KBM-7 (cell line): ENCODE measurements around the gene JARID2.

Experiments used
- DNase-seq: peaks from one replicate; pipeline ENCODE4 v3.0.0-alpha.2; 2015
- in situ Hi-C: fragments of 300-500 bp; cut with MboI; formaldehyde crosslinking; loops from 2 replicates; pipeline ENCODE4 v1.14.3; 2020; ENCODE audit warnings: low sequenced_read_pairs, low pct_unique_long_range_greater_than_20kb, mixed read lengths

The JARID2 gene

DNA sequence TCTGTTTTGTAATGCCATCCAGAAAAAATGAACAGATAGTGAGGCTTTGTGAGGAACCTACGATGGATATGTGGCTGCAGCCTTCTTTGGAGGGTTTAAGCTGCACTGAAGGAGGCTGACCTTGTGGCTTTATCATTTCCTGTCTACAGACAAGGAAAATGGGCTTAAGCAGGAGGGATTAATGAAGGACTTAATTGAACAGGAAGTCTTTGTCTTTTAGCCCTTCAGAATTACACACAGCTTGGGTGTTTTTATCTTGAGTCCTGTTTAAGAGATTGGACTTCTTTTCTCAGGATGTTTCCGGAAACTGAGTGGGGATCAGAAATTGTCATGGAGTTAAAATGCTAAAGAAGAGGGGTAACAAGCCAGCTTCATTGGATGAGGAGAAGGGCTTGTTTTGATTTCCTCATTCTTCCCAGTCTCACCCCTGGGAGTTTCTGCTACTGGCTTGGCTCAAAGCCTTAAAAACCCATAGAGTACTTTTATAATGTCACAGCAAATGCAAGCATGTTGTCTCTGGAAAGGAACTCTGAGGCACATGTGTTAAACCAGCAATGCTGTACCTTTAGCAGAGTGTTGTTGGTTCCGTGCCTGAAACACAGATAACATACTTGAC, 193.6 kb downstream of the JARID2 start:
- no peak for DNase-seq
- in situ Hi-C loops, result no loop called here

DNA sequence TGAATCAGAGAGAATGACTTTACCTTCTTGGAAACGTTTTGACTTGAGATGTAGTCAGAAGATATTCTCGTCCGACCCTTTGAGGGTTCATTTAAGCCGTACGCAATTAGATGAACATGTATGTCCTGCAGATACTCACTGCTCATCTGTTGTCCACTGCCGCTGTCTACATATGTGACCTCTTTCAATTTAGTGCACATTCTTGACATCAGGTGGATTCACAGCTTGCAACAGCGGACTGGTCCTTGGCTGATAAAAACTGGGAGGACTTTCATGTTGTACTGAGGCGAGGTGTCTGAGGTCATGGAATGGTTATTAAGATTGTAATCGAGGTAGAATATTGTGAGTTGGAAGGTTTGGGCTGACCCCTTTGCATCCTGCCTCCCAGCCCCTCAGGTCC, 194.2 kb downstream of the JARID2 start:
- DNase-seq, result no peak
- in situ Hi-C loops, result no loop called here

DNA sequence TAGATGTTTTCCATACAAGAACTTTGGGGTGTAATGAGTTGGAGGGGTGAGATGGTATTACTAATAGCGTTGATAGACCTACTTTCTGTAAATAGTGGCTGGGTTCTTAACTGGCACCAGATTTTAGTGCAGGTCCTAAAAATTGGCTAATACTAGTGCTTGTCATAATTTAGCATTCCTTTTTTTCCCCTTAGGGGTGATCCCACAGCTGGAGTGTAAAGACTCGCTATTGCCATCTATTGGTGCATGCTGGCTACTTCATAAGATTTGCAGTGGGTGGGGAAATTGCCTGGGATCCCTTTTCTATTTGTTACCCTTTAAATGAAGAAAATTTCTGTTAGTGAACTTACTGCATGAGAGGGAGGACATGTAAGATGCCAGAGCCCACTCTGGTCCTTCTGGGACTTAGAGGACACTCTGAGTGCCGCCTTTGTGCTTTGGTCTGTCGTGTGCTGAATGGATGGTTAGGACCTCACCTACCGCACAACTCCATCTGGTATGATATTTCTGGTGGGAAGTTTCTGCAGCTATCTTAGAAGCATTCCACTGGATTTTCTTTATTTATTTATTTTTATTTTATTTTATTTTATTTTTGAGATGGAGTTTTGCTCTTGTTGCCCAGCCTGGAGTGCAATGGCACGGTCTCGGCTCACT, 195.5 kb downstream of the JARID2 start:
- in situ Hi-C loops, result no loop called here
- DNase-seq, result peak; percentile 80

DNA sequence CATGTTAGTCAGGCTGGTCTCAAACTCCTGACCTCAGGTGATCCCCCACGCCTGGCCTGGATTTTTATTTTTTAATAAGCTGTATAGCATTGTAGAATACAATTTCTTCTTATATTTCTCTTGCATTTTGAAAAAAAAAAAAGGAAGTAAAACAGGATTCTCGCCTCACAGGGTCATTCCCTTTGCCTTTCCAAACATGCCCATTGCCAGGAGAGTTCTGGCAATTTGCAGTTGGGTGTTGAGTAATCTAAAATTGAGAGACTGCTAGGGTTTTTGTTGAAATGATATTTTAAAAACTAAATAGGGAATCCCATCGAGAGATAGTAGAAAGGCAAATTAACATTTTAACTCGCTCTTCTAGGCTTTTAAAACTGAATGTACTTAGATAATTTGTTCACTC, 196.1 kb downstream of the JARID2 start:
- no peak for DNase-seq
- in situ Hi-C loops, result no loop called here

DNA sequence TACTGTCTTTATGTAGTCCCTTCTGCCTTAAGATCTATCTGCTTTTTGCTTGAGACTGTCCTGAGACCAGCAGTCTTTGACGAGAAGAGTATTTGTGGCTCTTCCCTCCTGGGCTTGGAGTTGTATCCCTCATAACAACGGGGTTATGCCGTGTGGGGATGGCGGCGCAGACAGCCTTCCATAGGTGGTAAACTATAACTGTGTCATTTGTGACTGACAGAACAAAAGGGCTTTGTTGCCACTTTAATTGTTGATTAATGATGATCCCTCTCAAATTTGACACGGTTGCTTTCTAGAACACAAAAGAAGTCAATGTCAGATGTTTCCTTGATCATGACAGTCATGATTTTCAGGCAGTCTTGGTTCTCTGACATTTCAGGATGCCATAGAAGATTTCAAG, 196.6 kb downstream of the JARID2 start:
- in situ Hi-C loops, result no loop called here
- DNase-seq, result no peak

DNA sequence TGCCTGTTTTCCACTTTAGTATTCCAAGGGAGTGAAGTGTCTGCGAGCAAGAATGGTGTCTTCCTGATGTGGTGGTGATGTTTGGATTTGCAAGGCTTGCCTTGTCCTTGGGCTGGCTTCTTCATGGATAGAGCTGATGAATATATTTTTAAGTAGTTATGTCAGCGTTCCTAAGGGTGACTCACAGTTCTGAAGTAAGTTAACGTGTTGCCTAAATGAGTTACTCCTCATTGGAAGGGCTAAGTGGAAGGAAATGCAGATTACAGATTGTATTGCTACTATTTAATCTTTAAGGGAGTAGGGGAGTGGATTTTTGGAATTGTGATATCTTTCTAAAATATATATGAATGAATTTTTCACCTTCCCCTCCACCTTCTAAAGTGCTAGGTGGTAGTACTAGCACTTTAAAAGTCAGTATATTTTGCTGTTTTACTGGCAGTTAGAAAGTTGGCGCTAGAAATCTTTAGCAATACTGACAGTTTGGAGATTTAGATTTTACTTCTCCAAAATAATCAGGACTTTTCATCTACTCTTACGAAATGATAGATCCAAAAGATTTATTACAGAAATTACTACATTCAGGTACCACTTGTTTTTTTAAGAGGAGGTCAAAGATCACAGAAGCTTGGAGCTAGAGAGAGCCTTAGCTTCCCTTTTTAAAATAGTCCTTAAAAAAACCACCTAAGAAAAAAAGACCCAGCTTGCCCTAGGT, 197.4 kb downstream of the JARID2 start:
- in situ Hi-C loops, result no loop called here
- no peak for DNase-seq

DNA sequence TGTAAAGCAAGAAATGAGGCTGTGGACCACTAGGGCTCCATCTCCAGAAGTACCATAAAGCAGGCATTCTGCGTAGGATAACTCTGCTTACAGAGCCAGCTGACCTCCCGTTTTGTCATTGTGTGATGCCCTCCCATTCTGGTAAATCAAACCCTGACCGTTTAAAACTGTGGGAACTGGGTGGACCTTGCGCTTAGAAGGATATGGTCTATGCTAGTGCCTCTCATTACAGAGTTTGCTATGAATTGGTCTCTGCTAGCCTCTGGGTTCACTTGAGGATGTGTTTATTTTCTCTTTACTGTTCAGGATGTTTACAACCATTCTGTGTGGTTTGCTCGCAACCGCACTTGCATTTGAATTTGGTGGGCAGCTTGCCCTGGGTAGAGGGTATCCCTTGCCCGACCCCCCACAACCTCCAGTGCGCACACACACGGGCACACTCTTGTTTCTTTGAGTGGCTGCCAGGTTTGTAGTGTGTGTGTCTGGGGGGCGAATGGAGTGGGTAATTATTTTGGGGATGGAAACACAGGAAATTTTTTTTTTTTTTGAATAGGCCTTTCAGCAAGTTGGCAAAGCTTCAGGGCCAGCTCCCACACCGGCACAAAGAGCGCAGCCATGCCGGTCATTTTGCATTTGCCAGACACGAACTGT, 198.3 kb downstream of the JARID2 start:
- in situ Hi-C loops, result no loop called here
- DNase-seq, result no peak

DNA sequence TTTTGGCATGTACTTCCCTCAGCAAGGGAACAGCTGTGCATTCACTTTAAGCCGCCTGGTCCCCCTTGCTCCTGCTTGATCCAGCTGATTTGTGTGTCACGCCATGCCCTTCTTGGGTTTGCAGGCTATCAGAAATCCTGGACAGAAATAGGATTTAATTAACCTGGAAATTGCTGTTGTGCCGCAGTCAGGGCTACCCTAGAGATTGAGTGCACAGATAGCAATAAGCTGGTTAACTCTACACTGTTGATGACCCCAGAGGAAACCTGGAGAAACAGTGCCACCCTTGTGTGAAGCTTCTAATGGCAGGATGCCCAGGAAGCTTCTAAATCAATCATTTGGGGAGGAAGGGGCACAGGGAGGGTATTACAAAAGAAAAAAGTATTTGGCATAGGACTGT, 199.0 kb downstream of the JARID2 start:
- in situ Hi-C loops, result no loop called here
- no peak for DNase-seq

DNA sequence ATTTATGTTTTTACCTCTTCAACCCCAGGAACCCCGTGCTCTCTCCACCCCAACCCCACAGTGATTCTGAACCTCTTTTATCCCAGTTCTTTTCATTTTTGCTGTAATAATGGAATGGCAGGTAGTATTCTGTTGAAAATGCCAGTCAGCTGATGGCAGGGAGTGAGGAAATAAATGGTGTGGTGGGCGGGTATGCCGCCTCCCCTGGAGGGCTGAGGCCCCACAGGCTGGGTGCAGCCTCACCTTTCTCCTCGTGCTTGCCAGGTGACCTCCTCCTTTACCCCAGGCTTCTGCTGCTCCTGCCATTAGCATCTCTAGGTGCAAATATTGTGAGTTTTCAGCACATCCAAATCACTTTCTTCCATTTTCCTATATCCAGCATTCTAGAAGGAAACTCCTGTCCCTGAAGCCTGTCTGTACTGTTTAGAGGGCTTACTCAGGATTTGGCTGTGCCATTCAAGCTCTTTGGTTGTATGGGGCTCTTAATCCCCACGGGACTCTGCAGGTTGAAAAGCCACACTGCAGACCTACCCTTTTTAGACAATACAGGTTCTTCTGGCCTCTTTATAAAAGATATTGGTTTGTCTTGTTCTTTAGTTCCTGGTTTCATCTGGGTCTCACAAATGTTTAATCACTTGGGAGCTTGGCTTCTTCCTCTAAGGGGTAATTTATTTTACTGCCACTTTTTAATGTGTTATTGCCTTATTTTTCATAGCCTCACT, 201.8 kb downstream of the JARID2 start:
- no peak for DNase-seq

DNA sequence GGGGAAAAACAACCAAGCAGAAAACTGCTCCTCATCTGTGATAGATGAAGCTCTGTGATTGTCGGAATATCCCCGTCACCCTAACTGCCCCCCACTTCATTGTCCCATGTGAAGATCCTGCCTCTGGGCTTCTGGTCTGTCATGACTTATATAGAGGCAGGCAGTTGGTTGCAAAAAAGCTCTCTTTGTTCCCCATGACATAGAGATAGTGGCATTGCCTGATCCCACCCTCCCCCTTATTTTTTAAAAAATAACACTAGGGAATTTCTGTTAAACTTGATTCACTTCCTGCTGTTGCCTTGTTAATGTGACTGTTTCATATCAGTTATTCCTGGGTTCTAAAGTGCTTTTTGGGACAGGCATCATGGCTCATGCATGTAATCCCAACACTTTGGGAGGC, 203.1 kb downstream of the JARID2 start:
- in situ Hi-C loops, result no loop called here
- DNase-seq, result no peak

More for the DNA sequence above, 201.8 kb downstream of the JARID2 start:
- in situ Hi-C loops, result no loop called here

DNA sequence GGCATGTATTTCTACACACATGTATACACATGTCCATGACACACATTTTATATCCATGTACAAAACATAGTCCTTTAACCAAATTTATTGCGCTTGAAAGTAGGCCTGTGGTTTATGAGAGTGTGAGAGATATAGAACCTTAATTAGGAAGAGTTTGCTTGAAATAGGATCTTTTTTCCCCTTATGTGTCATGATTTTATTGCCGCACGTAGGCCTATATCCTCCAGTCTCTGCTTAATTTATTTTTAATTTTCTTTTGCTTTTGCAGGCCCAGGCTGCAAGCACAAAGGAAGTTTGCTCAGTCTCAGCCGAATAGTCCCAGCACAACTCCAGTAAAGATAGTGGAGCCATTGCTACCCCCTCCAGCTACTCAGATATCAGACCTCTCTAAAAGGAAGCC, 205.9 kb downstream of the JARID2 start:
- in situ Hi-C loops, result no loop called here
- DNase-seq, result no peak

DNA sequence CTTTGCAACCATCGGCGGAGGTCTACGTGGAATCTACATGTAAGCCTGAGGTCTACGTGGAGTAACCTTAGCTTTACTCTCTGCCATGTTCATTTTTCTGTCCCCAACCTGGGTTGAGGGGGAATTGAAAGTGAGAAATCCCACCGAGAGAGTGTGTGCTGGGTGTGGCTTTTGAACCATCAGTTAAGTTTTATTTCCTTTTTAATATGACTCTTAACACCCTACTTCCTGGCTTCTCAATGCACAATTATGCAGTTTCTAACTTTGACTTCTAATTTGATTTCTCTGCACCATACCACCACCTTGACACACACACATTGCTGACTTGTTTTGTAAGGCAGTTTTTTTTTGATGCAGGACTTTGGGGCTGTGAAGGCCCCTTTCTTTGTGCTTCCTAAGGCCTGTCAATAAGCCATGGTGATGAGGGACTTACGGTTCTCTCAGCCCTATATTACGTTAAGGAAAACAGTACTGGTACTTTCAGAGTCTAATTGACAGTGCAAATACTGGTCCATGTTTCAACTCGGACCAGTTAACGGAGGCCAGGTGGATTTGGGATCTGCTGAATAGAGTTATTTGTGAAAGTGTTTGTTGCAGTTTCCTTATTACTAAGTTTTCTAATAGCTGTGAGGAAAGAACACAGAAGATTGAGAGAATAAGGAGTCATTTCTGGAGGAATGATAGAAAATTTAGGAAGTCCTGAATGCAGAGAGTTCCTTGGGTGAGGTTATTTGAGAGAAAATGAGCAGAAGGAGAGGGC, 206.5 kb downstream of the JARID2 start:
- no peak for DNase-seq
- in situ Hi-C loops, result no loop called here

DNA sequence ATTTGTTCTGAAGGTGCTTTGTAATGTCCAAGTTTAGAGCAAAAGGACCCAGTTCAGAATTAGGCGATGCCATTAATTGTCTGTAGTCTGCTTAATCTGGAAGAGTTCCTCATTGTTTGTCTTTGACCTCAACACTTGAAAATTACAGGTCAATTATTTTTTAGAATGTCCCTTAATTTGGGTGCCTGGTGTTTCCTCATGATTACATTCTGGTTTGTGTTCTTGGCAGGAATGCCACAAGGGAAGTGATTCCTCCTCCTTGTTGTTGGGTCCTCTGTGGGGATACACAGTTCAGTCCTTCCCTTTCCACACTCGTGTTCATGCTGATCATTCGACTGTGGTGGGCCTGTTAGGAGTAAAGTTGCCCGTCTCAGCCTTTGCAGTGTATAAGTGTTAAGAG, 207.3 kb downstream of the JARID2 start:
- DNase-seq, result no peak
- in situ Hi-C loops, result no loop called here

DNA sequence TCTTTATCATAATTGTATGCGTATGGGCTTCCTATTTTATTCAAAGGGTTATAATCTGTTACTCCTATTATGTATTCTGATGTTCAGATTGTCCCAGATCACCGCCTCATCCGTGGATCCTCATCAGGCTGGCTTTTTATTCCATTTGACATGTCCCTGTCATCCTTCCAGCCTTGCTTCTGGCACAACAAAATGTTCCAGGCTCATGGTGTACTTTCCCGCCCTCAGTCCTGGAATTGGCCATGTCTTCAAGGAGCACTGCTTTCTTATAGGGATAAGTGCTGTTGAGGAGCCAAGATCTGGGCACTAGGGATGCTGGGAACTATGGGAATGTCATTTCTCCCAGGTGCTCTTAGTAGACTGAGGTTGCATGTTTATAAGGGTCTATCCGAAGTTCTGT, 207.8 kb downstream of the JARID2 start:
- in situ Hi-C loops, result no loop called here
- DNase-seq, result no peak

DNA sequence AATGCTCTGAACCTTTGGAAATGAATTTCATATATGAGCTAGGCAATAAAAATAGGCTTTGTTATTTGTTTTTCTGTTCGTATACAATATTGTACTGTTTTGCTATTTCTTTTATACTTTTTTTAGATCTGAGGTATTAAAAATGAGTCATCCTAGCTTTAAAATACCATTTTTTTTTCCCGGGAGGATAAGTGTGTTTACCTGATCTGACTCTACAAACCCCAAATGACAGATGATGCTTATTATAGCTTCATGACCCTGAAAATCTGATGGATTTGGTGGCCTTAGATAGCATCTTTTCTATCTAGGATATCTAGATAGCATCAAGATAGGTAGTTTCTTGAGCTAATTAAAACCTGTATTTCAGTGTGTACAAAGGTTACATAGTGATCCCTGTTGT, 210.6 kb downstream of the JARID2 start:
- DNase-seq, result no peak
- in situ Hi-C loops, result no loop called here

DNA sequence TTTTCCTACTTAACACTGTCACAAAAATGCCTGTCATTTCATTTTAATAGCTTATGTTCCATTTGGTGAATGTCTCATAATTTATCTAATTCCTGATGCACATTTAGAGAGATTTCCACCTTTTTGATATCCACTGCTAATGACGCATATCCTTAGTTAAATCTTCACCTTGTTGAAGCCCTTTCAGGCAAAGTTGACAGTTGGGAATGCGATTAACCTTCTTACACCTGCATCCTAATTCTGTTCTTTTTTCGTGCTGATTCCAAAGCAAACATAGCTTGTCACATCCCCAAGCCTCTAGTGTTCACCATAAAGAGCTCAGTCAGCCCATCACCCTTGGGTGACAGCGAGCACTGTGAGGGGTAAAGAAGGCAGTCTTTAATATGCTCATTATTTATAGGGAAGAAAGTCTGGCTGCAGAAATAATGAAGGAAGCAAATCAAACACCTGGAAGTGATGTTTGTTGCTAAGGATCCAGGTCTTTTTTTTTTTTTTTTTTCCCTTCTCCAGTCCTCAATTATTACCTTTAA, 211.3 kb downstream of the JARID2 start:
- no peak for DNase-seq
- in situ Hi-C loops, result no loop called here

DNA sequence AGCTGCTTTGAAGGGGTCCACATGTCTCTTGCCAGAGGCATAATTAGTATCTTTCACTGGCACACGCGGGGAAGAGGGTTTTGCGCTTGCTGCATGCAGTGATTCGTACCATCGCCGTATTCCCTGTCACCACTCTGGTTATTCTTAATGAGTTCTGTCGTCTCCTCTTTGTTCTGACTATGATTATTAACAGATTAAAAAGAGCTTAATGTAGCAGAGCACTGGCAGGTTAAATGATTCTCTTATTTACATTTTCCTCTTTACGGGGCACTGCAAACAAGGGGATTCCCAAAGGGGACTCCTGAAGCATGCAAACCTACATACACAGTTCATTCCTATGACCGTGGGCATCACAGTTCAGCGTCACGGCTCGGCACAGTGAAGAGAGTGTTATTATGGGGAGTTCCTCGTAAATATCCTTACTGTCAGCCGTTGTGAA, 212.2 kb downstream of the JARID2 start:
- no peak for DNase-seq
- in situ Hi-C loops, result no loop called here

DNA sequence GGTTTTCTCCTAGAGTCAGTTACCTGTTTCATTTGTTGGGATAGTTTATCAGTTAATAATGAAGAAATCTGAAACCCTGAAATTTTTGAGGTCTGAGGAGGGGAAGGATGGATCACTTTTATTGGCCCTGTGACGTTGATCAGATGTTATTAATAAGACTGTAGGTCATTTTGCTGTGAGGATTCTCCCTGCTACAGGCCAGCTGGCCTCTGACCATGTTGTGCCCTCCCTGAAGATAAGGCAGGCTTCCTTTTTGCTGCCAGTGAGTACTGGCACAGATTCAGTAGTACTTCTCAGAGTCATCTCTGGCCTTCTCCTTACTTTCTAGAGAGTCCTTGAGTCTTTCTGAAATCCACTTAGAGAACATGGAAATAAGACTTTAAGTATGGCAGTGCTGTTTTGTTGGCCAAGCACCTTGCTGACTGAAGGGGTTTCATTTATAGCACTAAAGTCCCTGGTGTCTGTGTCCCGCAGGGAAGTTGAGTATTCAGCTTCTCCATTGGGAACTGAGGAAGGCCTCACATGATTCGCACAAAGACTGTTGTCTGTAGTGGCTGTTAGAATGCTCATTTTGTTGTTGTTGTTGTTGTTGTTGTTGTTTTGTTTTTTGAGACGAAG, 214.3 kb downstream of the JARID2 start:
- in situ Hi-C loops, result no loop called here
- no peak for DNase-seq
